Subcutaneous abdominal adipose tissue (tissue), 5 donors: ENCODE results near the gene RNF41.
"Not testable (repeated sequence)": the region's sequence is repeated elsewhere in the genome, so short reads cannot be mapped to it uniquely, and the experiment has no call there.

Experiments used
- H3K27ac ChIP-seq: one replicate; pipeline ENCODE4 v1.7.0; 2013; ENCODE audit warnings: low read depth, mild to moderate bottlenecking, inconsistent platforms, low read length, moderate library complexity
- H3K27me3 ChIP-seq, 5 donors: one replicate each; pipeline ENCODE4 v1.7.0; 2013; ENCODE audit warnings: low read length in 5 of 5, inconsistent platforms in 1 of 5; ENCODE audit not compliant: control insufficient read depth in 5 of 5, insufficient read depth in 4 of 5
- H3K36me3 ChIP-seq, 5 donors: one replicate each; pipeline ENCODE4 v1.7.0; 2013; ENCODE audit warnings: low read length in 5 of 5; ENCODE audit not compliant: control insufficient read depth in 5 of 5, insufficient read depth in 5 of 5
- H3K4me1 ChIP-seq, 5 donors: one replicate each; pipeline ENCODE4 v1.7.0; 2013; ENCODE audit warnings: low read length in 5 of 5, mild to moderate bottlenecking in 3 of 5, moderate library complexity in 1 of 5; ENCODE audit not compliant: control insufficient read depth in 5 of 5, insufficient read depth in 5 of 5
- H3K4me3 ChIP-seq, 5 donors: one replicate each; pipeline ENCODE4 v1.7.0; 2013; ENCODE audit warnings: low read length in 5 of 5, low read depth in 1 of 5
- H3K9ac ChIP-seq, 5 donors: one replicate each; pipeline ENCODE4 v1.7.0; 2013; ENCODE audit warnings: low read length in 5 of 5, mild to moderate bottlenecking in 4 of 5, moderate library complexity in 3 of 5
- H3K9me3 ChIP-seq, 5 donors: one replicate each; pipeline ENCODE4 v1.7.0; 2013; ENCODE audit warnings: low read length in 5 of 5; ENCODE audit not compliant: control insufficient read depth in 5 of 5
- donor health status: healthy.
- donor health status: healthy.
- donor health status: healthy.
- donor health status: healthy.
- donor health status: healthy.

Gene RNF41

DNA sequence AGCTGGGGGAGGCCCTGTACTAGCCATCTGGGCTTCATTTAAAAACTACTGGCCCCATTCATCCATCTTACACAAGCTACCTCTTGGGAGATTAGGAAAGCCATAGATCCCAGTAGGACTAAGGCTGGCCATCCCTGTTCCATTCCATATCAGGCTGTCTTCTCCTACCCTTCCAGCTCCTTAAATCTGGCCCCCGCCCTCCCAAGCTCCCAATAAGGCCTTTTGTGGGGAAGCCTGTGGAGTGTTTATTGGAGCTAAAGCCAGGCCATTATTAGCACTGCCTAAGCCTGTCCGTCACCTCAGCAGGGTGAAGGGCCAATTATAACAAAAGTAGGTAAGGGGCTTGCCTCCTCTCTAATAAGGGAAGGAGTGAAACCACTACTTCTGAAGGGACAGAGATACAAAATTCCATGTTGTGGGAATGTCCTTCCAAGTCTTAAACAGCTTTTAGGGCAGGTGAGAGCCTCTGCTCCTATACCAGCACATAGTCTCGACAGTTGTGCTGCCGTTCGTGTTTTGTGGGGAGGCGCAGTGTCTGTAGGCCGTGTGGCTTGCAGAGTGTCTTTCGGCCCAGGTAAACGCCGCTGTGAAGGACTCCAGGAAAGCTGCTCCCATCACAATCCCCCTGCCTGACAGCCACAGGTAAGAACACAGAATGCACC lies 59.9 kb downstream of the RNF41 start:
- Histone ChIP-seq H3K9ac (peak overlapping the region in 3 of 5 donors; percentile 93 to 99 (median 98)), H3K4me3 (peak overlapping the region in 2 of 5 donors; percentile 93 to 97), H3K4me1 (peaks cover 18 to 54% (median 45%) of the 10 kb centered on the region in 5 donors), H3K27me3 (no peaks in the 10 kb centered on the region), H3K27ac (peak overlapping the region; percentile 98), H3K9me3 (no peaks in the 10 kb centered on the region), H3K36me3 (peaks cover 0 to 73% (median 68%) of the 10 kb centered on the region in 5 donors)

DNA sequence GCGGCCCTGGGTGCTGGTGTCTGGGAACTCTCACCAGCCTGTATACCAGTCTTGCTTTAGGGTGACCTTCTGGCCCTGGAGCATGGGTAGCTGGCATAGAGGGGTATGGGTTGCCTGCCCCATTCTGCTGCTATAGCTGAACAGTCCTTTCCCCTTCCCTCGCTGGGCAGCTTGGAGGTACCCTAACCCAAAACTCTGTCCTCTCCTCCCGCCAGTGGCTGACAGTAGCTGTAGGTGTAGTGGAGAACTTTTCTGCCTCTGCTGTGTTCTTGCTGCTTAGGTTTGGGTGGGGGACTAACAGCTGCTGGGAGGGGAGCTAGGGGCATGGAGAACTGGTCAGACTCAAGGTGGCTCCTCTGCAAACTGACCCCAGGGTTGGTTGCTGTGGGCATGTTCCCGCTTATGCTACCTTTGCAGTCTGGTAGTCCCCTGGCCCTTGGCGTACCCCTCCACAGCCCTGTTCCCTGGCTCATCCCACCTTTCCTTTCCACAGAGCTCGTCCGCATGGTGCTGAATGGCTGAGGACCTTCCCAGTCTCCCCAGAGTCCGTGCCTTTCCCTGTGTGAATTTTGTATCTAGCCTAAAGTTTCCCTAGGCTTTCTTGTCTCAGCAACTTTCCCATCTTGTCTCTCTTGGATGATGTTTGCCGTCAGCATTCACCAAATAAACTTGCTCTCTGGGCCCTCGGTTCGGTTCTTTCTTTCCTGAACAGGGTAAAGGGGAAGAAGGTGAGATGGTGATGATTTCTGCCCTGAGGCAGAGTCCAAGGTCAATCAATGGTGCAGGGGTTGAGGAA lies 60.6 kb downstream of the RNF41 start:
- Histone ChIP-seq H3K9ac (peak overlapping the region; percentile 93 to 99 (median 96)), H3K36me3 (peaks cover 0 to 66% (median 63%) of the 10 kb centered on the region in 5 donors), H3K27me3 (no peaks in the 10 kb centered on the region), H3K4me3 (peak overlapping the region; percentile 93 to 98 (median 97)), H3K4me1 (peaks cover 18 to 54% (median 46%) of the 10 kb centered on the region in 5 donors), H3K9me3 (no peaks in the 10 kb centered on the region), H3K27ac (peak overlapping the region; percentile 98)

DNA sequence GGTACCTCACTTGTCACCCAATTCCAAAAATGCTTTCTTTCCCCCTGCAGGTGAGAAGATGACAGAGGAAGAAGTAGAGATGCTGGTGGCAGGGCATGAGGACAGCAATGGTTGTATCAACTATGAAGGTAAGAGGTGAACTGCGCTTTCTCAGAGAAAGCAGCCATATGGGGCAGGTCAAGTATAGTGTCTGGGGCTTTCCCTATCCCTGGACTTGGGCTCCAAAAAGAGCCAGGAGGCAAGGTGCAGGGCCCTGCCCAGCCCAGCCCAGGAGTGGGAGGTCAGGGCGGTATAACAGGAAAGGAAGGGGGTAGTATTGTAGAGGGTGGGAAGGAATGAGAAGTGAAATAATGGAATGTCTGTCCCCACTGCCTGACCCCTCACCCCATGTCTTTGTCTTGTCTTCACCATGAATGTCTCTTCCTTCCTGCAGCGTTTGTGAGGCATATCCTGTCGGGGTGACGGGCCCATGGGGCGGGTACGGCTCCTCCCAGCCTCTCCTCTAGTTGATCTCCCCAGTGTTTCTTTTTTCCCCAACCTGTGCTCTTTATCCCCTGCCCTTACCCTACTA lies 61.4 kb downstream of the RNF41 start:
- Histone ChIP-seq H3K27ac (peak overlapping the region; percentile 98), H3K36me3 (peaks cover 0 to 58% (median 56%) of the 10 kb centered on the region in 5 donors), H3K4me1 (peaks cover 18 to 49% (median 45%) of the 10 kb centered on the region in 5 donors), H3K4me3 (peak overlapping the region; percentile 93 to 98 (median 97)), H3K9ac (peak overlapping the region; percentile 93 to 99 (median 96)), H3K9me3 (no peaks in the 10 kb centered on the region), H3K27me3 (no peaks in the 10 kb centered on the region)

DNA sequence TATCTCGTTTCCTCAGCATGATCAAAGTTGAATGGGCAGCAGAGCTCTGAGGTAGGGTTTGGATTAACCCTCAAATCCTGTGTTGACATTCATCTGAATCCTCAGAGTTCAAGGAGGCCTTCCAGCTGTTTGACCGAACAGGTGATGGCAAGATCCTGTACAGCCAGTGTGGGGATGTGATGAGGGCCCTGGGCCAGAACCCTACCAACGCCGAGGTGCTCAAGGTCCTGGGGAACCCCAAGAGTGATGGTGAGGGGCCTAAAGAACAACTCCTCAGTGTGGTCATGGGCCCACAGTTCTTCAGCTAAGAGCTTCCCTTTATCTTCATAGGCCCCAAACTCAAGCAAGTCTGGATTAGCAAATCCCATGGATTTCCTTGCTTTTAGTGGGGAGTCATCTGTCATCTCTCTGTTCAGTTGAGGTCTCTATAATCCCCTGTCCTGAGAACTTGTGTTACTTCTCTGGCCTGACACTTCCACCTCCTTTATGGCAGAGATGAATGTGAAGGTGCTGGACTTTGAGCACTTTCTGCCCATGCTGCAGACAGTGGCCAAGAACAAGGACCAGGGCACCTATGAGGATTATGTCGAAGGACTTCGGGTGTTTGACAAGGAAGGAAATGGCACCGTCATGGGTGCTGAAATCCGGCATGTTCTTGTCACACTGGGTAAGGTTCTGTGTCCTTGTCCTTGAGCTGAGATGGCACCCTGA lies 62.1 kb downstream of the RNF41 start:
- H3K9ac ChIP-seq: peak overlapping the region; percentile 93 to 99 (median 96)
- H3K36me3 ChIP-seq: peaks cover 0 to 51% (median 50%) of the 10 kb centered on the region in 5 donors
- H3K27ac ChIP-seq: peak overlapping the region; percentile 98
- peaks cover 18 to 47% (median 43%) of the 10 kb centered on the region in 5 donors for H3K4me1 ChIP-seq
- H3K9me3 ChIP-seq: no peaks in the 10 kb centered on the region
- peak overlapping the region; percentile 93 to 98 (median 97) for H3K4me3 ChIP-seq
- no peaks in the 10 kb centered on the region for H3K27me3 ChIP-seq

DNA sequence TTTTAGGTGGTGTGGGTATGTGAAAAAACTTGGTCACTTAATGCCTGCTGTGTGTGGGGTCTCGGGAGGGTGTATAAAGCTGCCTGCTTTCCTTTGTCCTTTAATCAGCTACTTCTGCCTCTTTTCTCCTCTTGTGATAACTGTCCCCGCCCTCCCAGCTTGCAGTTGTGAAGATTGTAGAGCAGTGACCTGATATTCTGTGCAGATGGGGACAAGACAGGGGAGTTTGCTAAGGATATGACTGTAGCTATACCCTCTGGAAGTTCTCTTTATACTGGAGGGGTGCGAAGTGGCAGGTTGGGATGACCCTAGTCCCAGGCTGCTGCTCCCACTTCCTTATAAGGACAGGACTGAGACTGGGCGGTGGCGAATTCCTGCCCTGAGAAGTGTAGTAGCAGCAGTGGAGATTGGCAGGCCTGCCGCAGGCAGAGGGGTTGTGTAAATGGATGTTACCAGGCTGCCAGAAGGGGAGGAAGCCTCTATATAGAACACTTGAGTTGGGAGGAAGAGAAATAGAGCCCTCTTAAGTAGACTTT lies 62.7 kb downstream of the RNF41 start:
- peak overlapping the region; percentile 93 to 99 (median 96) for H3K9ac ChIP-seq
- peaks cover 0 to 45% (median 45%) of the 10 kb centered on the region in 5 donors for H3K36me3 ChIP-seq
- peaks cover 18 to 47% (median 43%) of the 10 kb centered on the region in 5 donors for H3K4me1 ChIP-seq
- no peaks in the 10 kb centered on the region for H3K9me3 ChIP-seq
- H3K27ac ChIP-seq: peak overlapping the region; percentile 98
- peak overlapping the region; percentile 93 to 98 (median 97) for H3K4me3 ChIP-seq
- H3K27me3 ChIP-seq: no peaks in the 10 kb centered on the region

DNA sequence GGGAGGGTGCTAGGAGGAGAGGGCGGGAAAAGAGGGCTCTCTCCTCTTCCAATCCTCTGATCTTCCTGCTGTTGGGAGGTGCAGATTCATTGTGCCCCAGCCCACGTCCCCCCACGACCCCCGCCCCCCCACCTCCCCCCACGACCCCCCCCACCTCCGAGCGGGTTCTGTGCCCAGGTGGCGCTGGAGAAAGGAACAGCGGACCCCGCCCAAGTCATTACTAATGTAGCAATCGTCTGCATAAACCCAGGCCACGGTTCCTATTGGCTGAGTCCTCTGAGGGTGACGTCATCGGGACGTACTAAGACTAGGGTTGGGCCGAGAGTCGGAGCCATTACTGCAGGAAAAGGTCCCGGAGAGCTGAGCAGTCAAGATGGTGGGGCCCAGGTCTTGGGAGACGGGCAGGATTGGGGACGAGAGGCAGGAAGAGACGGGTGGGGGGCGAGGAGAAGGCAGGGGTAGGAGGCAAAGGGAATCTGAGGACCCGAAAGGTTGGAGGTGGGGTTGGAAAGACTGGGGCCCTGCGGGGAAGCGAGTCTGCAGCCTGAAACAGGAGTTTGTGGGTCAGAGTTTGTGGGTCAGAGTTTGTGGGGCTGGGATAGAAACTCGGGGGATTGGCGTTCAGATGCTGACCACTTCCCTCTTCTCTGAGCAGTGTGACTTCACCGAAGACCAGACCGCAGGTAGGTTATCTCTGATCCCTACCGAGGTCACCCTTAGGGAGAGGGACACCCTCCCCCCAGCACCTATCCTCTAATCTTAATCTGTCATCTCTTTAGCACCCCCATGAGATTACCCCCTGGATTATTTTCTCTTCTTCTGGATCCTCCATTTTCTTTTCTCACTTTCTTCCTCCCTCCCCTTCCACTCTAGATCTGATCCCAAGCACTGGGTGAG lies 63.4 kb downstream of the RNF41 start, which contains the start of gene MYL6:
Gene MYL6 (plus strand): TSS at position 331 of the 897 bp plus-strand sequence. CDS start 43 bp downstream, at position 374.
- Histone ChIP-seq H3K4me1 (peaks cover 18 to 47% (median 46%) of the 10 kb centered on the region in 5 donors), H3K36me3 (peaks cover 0 to 38% (median 38%) of the 10 kb centered on the region in 5 donors), H3K9me3 (no peaks in the 10 kb centered on the region), H3K27me3 (no peaks in the 10 kb centered on the region), H3K4me3 (peak within 1 kb of the TSS; percentile 93 to 98 (median 97)), H3K9ac (peak within 1 kb of the TSS; percentile 93 to 99 (median 96)), H3K27ac (peak within 1 kb of the TSS; percentile 98)

DNA sequence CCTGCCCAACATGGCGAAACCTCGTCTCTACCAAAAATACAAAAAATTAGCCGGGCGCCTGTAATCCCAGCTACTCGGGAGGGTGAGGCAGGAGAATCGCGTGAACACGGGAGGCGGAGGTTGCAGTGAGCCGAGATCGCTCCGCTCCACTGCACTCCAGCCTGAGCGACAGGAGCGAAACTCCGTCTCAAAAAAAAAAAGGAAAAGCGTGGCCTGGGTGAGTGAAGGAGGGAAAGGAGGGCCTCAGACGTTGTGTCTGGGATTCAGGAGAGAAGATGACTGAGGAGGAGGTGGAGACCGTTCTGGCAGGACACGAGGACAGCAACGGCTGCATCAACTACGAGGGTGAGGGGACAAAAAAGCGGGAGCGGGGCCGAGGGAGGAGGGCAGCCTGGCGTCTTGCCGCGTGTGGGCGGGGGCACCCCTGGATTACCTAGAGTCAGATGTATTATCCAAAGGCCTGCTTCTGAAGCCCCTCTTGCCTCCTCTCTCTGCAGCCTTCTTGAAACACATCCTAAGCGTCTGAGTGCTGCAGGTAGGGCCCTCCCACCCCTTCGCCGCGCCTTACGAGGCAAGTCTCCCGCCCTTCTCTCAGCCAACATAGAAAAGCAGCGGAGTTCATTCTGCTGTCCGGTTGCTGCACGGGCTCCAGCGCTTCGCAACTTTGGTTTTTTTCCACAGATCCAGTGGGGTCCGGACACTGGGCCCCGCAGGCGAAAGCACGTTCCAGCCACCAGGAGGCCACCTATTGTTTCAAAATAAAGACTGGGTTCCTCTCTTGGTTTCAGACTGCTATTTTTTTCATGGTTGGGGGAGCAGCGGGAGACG lies 64.3 kb downstream of the RNF41 start:
- H3K27ac ChIP-seq: peak overlapping the region; percentile 92
- H3K36me3 ChIP-seq: peaks cover 0 to 30% (median 29%) of the 10 kb centered on the region in 5 donors
- peaks cover 18 to 56% (median 53%) of the 10 kb centered on the region in 5 donors for H3K4me1 ChIP-seq
- peak overlapping the region; percentile 62 to 98 (median 80) for H3K4me3 ChIP-seq
- no peaks in the 10 kb centered on the region for H3K9me3 ChIP-seq
- H3K9ac ChIP-seq: peak overlapping the region in 4 of 5 donors; percentile 57 to 75 (median 68)
- H3K27me3 ChIP-seq: no peaks in the 10 kb centered on the region

DNA sequence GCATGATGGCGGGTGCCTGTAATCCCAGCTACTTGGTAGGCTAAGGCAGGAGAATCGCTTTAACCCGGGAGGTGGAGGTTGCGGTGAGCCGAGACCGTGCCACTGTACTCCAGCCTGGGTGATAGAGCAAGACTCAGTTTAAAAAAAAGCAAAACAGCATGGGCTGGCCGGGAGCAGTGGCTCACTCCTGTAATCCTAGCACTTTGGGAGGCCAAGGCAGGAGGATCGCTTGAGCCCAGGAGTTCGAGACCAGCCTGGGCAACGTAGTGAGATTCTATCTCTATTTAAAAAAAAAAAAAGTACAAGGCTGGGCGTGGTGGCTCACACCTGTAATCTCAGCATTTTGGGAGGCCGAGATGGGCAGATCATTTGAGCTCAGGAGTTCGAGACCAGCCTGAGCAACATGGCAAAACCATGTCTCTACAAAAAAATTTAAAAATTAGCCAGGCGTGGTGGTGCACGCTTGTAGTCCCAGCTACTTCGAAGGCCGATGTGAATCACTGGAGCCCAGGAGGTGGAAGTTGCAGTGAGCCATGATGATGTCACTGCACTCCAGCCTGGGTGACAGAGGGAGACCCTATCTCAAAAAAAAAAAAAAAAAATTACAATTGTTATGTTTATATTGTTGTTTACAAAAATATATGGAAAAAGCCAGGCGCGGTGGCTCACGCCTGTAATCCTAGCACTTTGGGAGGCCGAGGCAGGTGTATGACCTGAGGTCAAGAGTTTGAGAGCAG lies 65.1 kb downstream of the RNF41 start:
- H3K27me3 ChIP-seq, H3K9me3 ChIP-seq: not testable (repeated sequence)
- H3K27ac ChIP-seq: peak overlapping the region; percentile 92
- H3K9ac ChIP-seq: peak overlapping the region in 3 of 5 donors; percentile 57 to 75 (median 65)
- H3K36me3 ChIP-seq: peaks cover 0 to 22% (median 22%) of the 10 kb centered on the region in 5 donors
- H3K4me1 ChIP-seq: peaks cover 18 to 57% (median 50%) of the 10 kb centered on the region in 5 donors
- peak overlapping the region in 4 of 5 donors; percentile 62 to 98 (median 82) for H3K4me3 ChIP-seq
